WTC11 (cell line): Measurements from ENCODE around the gene PPAT. TPM values are rescaled to one million over a fixed set of nuclear protein-coding genes. Genes with fewer than 3 reads are reported as not detected.

Experiments
- ATAC-seq: fragments of 200-7000 bp; cut with Tn5 transposase; 2 replicates; pipeline ENCODE4 v1.10.0; 2021; ENCODE audit warnings: mild to moderate bottlenecking, moderate library complexity
- CTCF ChIA-PET: fragments of 300-600 bp; sonication (Branson Sonifier 250); formaldehyde crosslinking; loops from one replicate; lab custom pipeline; 2021; ENCODE audit warnings: antibody characterized with exemption; lab: Charles Lee
- POLR2A ChIA-PET: fragments of 350-600 bp; sonication (Branson Sonifier 250); formaldehyde crosslinking; loops from one replicate; lab custom pipeline; 2021; ENCODE audit warnings: antibody characterized with exemption; lab: Charles Lee
- DNase-seq: peaks from one replicate; pipeline ENCODE4 v3.0.0; 2021; ENCODE audit warnings: low spot score
- H3K27ac Mint-ChIP-seq: 2 replicates; pipeline ENCODE4 v1.8.0; 2021; ENCODE audit warnings: mixed read lengths
- H3K27me3 Mint-ChIP-seq: 2 replicates; pipeline ENCODE4 v1.8.0; 2021; ENCODE audit warnings: low read depth, mild to moderate bottlenecking, moderate library complexity, mixed read lengths
- H3K36me3 Mint-ChIP-seq: 2 replicates; pipeline ENCODE4 v1.8.0; 2021; ENCODE audit warnings: mixed read lengths
- H3K4me1 Mint-ChIP-seq: 2 replicates; pipeline ENCODE4 v1.8.0; 2022; ENCODE audit warnings: mixed read lengths
- H3K4me3 Mint-ChIP-seq: 2 replicates; pipeline ENCODE4 v1.8.0; 2021; ENCODE audit warnings: mild to moderate bottlenecking, moderate library complexity, mixed read lengths
- H3K9me3 Mint-ChIP-seq: 2 replicates; pipeline ENCODE4 v1.8.0; 2021; ENCODE audit warnings: mixed read lengths
- FOXJ3 ChIP-seq: sonication (generic); formaldehyde crosslinking; IDR thresholded peaks from 2 replicates; pipeline ENCODE4 v1.9.0; 2021; ENCODE audit warnings: missing genetic modification reagents, mild to moderate bottlenecking, borderline replicate concordance
- FOXK1 ChIP-seq: sonication (generic); formaldehyde crosslinking; IDR thresholded peaks from 2 replicates; pipeline ENCODE4 v1.8.0; 2022; ENCODE audit warnings: mild to moderate bottlenecking, moderate library complexity, missing genetic modification reagents
- FOXP1 ChIP-seq: sonication (generic); formaldehyde crosslinking; IDR thresholded peaks from 2 replicates; pipeline ENCODE4 v1.8.0; 2022; ENCODE audit warnings: missing genetic modification reagents, mild to moderate bottlenecking, moderate library complexity, borderline replicate concordance
- GRHL2 ChIP-seq: fragments of 250-450 bp; sonication (Bioruptor Pico); IDR thresholded peaks from 2 replicates; pipeline ENCODE4 v1.8.0; 2022; ENCODE audit warnings: mild to moderate bottlenecking, moderate library complexity; ENCODE audit not compliant: insufficient replicate concordance, severe bottlenecking
- MXD4 ChIP-seq: fragments of 250-450 bp; sonication (Bioruptor Pico); IDR thresholded peaks from 2 replicates; pipeline ENCODE4 v1.8.0; 2021; ENCODE audit warnings: mild to moderate bottlenecking, moderate library complexity, borderline replicate concordance
- NR1H2 ChIP-seq: sonication (generic); formaldehyde crosslinking; IDR thresholded peaks from 2 replicates; pipeline ENCODE4 v1.9.0; 2021; ENCODE audit warnings: mild to moderate bottlenecking, moderate library complexity, missing genetic modification reagents
- RELA ChIP-seq: sonication (generic); formaldehyde crosslinking; IDR thresholded peaks from 2 replicates; pipeline ENCODE4 v1.8.1; 2022; ENCODE audit warnings: missing genetic modification reagents, mild to moderate bottlenecking, borderline replicate concordance
- SMAD4 ChIP-seq: sonication (generic); formaldehyde crosslinking; IDR thresholded peaks from 2 replicates; pipeline ENCODE4 v1.8.0; 2022; ENCODE audit warnings: mild to moderate bottlenecking, missing genetic modification reagents
- SP1 ChIP-seq: sonication (generic); formaldehyde crosslinking; conservative IDR thresholded peaks from 2 replicates; pipeline ENCODE4 v1.8.1; 2022; ENCODE audit warnings: missing genetic modification reagents
- ZBTB21 ChIP-seq: sonication (generic); formaldehyde crosslinking; IDR thresholded peaks from 2 replicates; pipeline ENCODE4 v1.8.1; 2023; ENCODE audit warnings: mild to moderate bottlenecking, missing genetic modification reagents, borderline replicate concordance
- ZNF121 ChIP-seq: sonication (generic); formaldehyde crosslinking; IDR thresholded peaks from 2 replicates; pipeline ENCODE4 v1.8.0; 2023; ENCODE audit warnings: missing genetic modification reagents
- ZNF232 ChIP-seq: sonication (generic); formaldehyde crosslinking; IDR thresholded peaks from 2 replicates; pipeline ENCODE4 v1.8.0; 2022; ENCODE audit warnings: mild to moderate bottlenecking, missing genetic modification reagents
- ZNF423 ChIP-seq: fragments of 250-450 bp; sonication (Bioruptor Pico); IDR thresholded peaks from 2 replicates; pipeline ENCODE4 v2.1.2; 2022; ENCODE audit warnings: mild to moderate bottlenecking, moderate library complexity
- total RNA-seq: library from RNA; stranded (reverse); gene quantifications from 3 replicates; pipeline ENCODE4 v1.2.3, GENCODE V29; 2021
- TF ChIP-seq, protein P1 (sequence below): sonication (generic); formaldehyde crosslinking; IDR thresholded peaks from 2 replicates; pipeline ENCODE4 v1.8.1; 2022; ENCODE audit warnings: mild to moderate bottlenecking, moderate library complexity, missing genetic modification reagents
- TF ChIP-seq, protein P2 (sequence below): sonication (generic); formaldehyde crosslinking; IDR thresholded peaks from 2 replicates; pipeline ENCODE4 v1.8.1; 2022; ENCODE audit warnings: low read depth, mild to moderate bottlenecking, moderate library complexity, missing genetic modification reagents, borderline replicate concordance
- TF ChIP-seq, protein P3 (sequence below): sonication (generic); formaldehyde crosslinking; IDR thresholded peaks from 2 replicates; pipeline ENCODE4 v1.8.1; 2023; ENCODE audit warnings: mild to moderate bottlenecking, missing genetic modification reagents, borderline replicate concordance
- TF ChIP-seq, protein P4 (sequence below): sonication (generic); formaldehyde crosslinking; IDR thresholded peaks from 2 replicates; pipeline ENCODE4 v1.8.0; 2022; ENCODE audit warnings: mild to moderate bottlenecking, missing genetic modification reagents
- TF ChIP-seq, protein P5 (sequence below): sonication (generic); formaldehyde crosslinking; IDR thresholded peaks from 2 replicates; pipeline ENCODE4 v1.8.0; 2022; ENCODE audit warnings: missing genetic modification reagents
- TF ChIP-seq, protein P6 (sequence below): fragments of 250-450 bp; sonication (Bioruptor Pico); IDR thresholded peaks from 2 replicates; pipeline ENCODE4 v2.1.2; 2022; ENCODE audit warnings: mild to moderate bottlenecking, moderate library complexity

Gene PPAT
- total RNA-seq, 1 experiment from 2014 or later: 83.4 TPM

DNA sequence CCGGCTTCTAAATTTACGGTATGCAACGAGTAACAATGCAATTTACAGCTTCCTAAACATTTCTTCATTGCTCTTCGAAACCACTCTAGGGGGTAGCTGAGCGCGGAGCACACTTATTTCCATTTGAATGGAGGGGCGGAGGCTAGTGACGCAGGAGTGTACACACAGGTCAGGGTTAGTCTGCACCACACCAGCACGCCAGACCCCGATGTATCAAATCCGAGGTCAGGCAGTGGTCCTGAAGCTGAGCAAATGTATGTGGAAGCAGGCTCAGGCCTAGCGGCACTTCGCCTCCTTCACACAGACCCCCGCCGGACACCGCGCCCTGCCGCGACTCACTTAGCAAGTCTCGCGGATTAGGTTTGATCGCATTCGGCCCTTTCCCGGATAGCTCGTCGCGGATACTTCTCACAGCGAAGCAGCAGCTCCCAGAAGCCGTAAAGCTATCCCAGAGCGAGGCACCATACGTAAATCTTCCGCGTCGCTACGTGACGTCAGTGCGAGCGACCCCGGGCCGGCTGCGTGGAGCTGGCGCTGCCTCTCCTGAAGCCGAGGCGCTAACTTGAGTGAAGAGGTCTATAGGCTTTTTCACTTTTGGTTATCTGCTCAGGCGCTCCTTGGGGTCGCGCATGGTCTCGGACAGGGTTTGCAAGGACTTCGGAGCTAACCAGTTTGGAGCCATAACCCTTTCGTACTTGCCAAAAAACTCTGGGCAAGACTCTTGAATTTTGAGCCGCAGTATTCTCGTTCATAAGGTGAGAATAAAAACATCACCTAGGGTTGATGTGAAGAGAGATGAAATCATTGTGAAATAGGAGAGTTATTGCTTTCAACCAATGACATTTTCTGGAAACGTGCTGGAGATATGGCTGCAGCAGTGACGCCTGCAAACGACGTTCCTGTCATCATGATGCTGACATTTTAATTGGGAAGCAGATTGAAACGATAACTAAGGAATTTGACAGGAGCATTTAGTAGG, 48.1 kb downstream of the PPAT start, which contains the start of gene AASDH:
AASDH (minus strand) TSS at position 469 of the 979 bp plus-strand sequence. CDS start 3,192 bp downstream, outside the sequence.
- ChIA-PET CTCF (interaction anchor here (0.6 to 1.8 kb wide), 9 partner anchors 16 to 439 kb away, joined by 3 to 11 read pairs (median 3); partner anchors contain the start of genes CEP135, PAICS and PPAT), POLR2A (interaction anchor here (0.5 to 2.2 kb wide), 16 partner anchors 9 to 590 kb away, joined by 3 to 87 read pairs (median 5); partner anchors contain the start of genes CEP135, NOA1, PAICS and PPAT)
- H3K4me1 Mint-ChIP-seq: peaks cover 25% of the 10 kb centered on the region
- no peaks in the 10 kb centered on the region for H3K9me3 Mint-ChIP-seq
- ATAC-seq (peak; percentile 91), DNase-seq (peak; percentile 96)
- peak within 1 kb of the TSS; percentile 88 for H3K4me3 Mint-ChIP-seq
- H3K27ac Mint-ChIP-seq: peak within 1 kb of the TSS; percentile 100
- H3K27me3 Mint-ChIP-seq: no peaks in the 10 kb centered on the region; the same call in 1 of the 2 replicates
- H3K36me3 Mint-ChIP-seq: no peaks in the 10 kb centered on the region
- TF ChIP-seq, protein P1, sequence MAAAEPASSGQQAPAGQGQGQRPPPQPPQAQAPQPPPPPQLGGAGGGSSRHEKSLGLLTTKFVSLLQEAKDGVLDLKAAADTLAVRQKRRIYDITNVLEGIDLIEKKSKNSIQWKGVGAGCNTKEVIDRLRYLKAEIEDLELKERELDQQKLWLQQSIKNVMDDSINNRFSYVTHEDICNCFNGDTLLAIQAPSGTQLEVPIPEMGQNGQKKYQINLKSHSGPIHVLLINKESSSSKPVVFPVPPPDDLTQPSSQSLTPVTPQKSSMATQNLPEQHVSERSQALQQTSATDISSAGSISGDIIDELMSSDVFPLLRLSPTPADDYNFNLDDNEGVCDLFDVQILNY (CRISPR knock-in tag): no peak
- TF ChIP-seq FOXP1 (CRISPR knock-in tag): peak; percentile 78; the same call in 1 of the 2 replicates
- no peak for TF ChIP-seq ZNF121 (CRISPR knock-in tag)
- no peak for TF ChIP-seq RELA (CRISPR knock-in tag)
- TF ChIP-seq ZNF232: peak; percentile 55; the same call in 1 of the 2 replicates
- TF ChIP-seq ZNF423 (CRISPR knock-in tag): no peak
- TF ChIP-seq SMAD4 (CRISPR knock-in tag): no peak
- TF ChIP-seq MXD4 (CRISPR knock-in tag): no peak
- TF ChIP-seq ZBTB21 (CRISPR knock-in tag): no peak
- no peak for TF ChIP-seq FOXJ3 (CRISPR knock-in tag)
- peak; percentile 93 for TF ChIP-seq FOXK1 (CRISPR knock-in tag)
- TF ChIP-seq, protein P2, sequence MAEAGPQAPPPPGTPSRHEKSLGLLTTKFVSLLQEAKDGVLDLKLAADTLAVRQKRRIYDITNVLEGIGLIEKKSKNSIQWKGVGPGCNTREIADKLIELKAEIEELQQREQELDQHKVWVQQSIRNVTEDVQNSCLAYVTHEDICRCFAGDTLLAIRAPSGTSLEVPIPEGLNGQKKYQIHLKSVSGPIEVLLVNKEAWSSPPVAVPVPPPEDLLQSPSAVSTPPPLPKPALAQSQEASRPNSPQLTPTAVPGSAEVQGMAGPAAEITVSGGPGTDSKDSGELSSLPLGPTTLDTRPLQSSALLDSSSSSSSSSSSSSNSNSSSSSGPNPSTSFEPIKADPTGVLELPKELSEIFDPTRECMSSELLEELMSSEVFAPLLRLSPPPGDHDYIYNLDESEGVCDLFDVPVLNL (CRISPR knock-in tag): no peak
- TF ChIP-seq SP1: peak; percentile 53; the same call in 1 of the 2 replicates
- TF ChIP-seq GRHL2 (CRISPR knock-in tag): no peak
- no peak for TF ChIP-seq NR1H2 (CRISPR knock-in tag)
- TF ChIP-seq, protein P3, sequence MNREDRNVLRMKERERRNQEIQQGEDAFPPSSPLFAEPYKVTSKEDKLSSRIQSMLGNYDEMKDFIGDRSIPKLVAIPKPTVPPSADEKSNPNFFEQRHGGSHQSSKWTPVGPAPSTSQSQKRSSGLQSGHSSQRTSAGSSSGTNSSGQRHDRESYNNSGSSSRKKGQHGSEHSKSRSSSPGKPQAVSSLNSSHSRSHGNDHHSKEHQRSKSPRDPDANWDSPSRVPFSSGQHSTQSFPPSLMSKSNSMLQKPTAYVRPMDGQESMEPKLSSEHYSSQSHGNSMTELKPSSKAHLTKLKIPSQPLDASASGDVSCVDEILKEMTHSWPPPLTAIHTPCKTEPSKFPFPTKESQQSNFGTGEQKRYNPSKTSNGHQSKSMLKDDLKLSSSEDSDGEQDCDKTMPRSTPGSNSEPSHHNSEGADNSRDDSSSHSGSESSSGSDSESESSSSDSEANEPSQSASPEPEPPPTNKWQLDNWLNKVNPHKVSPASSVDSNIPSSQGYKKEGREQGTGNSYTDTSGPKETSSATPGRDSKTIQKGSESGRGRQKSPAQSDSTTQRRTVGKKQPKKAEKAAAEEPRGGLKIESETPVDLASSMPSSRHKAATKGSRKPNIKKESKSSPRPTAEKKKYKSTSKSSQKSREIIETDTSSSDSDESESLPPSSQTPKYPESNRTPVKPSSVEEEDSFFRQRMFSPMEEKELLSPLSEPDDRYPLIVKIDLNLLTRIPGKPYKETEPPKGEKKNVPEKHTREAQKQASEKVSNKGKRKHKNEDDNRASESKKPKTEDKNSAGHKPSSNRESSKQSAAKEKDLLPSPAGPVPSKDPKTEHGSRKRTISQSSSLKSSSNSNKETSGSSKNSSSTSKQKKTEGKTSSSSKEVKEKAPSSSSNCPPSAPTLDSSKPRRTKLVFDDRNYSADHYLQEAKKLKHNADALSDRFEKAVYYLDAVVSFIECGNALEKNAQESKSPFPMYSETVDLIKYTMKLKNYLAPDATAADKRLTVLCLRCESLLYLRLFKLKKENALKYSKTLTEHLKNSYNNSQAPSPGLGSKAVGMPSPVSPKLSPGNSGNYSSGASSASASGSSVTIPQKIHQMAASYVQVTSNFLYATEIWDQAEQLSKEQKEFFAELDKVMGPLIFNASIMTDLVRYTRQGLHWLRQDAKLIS (CRISPR knock-in tag): no peak
- TF ChIP-seq, protein P4, sequence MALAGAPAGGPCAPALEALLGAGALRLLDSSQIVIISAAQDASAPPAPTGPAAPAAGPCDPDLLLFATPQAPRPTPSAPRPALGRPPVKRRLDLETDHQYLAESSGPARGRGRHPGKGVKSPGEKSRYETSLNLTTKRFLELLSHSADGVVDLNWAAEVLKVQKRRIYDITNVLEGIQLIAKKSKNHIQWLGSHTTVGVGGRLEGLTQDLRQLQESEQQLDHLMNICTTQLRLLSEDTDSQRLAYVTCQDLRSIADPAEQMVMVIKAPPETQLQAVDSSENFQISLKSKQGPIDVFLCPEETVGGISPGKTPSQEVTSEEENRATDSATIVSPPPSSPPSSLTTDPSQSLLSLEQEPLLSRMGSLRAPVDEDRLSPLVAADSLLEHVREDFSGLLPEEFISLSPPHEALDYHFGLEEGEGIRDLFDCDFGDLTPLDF: 0 out of 2 replicates have a peak, but pooled peaks have one; percentile 48
- TF ChIP-seq, protein P5, sequence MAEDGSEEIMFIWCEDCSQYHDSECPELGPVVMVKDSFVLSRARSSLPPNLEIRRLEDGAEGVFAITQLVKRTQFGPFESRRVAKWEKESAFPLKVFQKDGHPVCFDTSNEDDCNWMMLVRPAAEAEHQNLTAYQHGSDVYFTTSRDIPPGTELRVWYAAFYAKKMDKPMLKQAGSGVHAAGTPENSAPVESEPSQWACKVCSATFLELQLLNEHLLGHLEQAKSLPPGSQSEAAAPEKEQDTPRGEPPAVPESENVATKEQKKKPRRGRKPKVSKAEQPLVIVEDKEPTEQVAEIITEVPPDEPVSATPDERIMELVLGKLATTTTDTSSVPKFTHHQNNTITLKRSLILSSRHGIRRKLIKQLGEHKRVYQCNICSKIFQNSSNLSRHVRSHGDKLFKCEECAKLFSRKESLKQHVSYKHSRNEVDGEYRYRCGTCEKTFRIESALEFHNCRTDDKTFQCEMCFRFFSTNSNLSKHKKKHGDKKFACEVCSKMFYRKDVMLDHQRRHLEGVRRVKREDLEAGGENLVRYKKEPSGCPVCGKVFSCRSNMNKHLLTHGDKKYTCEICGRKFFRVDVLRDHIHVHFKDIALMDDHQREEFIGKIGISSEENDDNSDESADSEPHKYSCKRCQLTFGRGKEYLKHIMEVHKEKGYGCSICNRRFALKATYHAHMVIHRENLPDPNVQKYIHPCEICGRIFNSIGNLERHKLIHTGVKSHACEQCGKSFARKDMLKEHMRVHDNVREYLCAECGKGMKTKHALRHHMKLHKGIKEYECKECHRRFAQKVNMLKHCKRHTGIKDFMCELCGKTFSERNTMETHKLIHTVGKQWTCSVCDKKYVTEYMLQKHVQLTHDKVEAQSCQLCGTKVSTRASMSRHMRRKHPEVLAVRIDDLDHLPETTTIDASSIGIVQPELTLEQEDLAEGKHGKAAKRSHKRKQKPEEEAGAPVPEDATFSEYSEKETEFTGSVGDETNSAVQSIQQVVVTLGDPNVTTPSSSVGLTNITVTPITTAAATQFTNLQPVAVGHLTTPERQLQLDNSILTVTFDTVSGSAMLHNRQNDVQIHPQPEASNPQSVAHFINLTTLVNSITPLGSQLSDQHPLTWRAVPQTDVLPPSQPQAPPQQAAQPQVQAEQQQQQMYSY (CRISPR knock-in tag): no peak
- TF ChIP-seq, protein P6, sequence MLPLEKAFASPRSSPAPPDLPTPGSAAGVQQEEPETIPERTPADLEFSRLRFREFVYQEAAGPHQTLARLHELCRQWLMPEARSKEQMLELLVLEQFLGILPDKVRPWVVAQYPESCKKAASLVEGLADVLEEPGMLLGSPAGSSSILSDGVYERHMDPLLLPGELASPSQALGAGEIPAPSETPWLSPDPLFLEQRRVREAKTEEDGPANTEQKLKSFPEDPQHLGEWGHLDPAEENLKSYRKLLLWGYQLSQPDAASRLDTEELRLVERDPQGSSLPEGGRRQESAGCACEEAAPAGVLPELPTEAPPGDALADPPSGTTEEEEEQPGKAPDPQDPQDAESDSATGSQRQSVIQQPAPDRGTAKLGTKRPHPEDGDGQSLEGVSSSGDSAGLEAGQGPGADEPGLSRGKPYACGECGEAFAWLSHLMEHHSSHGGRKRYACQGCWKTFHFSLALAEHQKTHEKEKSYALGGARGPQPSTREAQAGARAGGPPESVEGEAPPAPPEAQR (CRISPR knock-in tag): no peak
